ACC112 (cell line): ENCODE results near the gene DISP1.

Experiments used
- H2AFZ ChIP-seq: fragments of 200-600 bp; sonication (generic); one replicate; pipeline ENCODE4 v1.6.0; 2017; ENCODE audit warnings: antibody characterized with exemption, low read length; ENCODE audit not compliant: unreplicated experiment
- H3K27ac ChIP-seq: fragments of 200-600 bp; sonication (generic); 2 replicates; pipeline ENCODE4 v1.5.1; 2014; ENCODE audit warnings: low read depth, mild to moderate bottlenecking, antibody characterized with exemption, low read length, moderate library complexity
- H3K27me3 ChIP-seq: fragments of 200-600 bp; sonication (generic); 2 replicates; pipeline ENCODE4 v1.6.1; 2014; ENCODE audit warnings: mild to moderate bottlenecking, antibody characterized with exemption, low read length, moderate library complexity, mixed read lengths; ENCODE audit not compliant: insufficient read depth
- H3K36me3 ChIP-seq: fragments of 200-600 bp; sonication (generic); 2 replicates; pipeline ENCODE4 v1.6.1; 2016; ENCODE audit warnings: mild to moderate bottlenecking, antibody characterized with exemption, low read length, moderate library complexity, mixed read lengths; ENCODE audit not compliant: insufficient read depth
- H3K4me1 ChIP-seq: fragments of 200-600 bp; sonication (generic); one replicate; pipeline ENCODE4 v1.6.1; 2016; ENCODE audit warnings: low read length, mixed read lengths; ENCODE audit not compliant: insufficient read depth, unreplicated experiment, control insufficient read depth
- H3K4me3 ChIP-seq: fragments of 200-600 bp; sonication (generic); 2 replicates; pipeline ENCODE4 v1.5.1; 2014; ENCODE audit warnings: mild to moderate bottlenecking, low read depth, low read length
- H3K79me2 ChIP-seq: fragments of 200-600 bp; sonication (generic); one replicate; pipeline ENCODE4 v1.6.0; 2016; ENCODE audit warnings: low read length; ENCODE audit not compliant: control insufficient read depth, unreplicated experiment, insufficient read depth

The DISP1 gene, protein sequence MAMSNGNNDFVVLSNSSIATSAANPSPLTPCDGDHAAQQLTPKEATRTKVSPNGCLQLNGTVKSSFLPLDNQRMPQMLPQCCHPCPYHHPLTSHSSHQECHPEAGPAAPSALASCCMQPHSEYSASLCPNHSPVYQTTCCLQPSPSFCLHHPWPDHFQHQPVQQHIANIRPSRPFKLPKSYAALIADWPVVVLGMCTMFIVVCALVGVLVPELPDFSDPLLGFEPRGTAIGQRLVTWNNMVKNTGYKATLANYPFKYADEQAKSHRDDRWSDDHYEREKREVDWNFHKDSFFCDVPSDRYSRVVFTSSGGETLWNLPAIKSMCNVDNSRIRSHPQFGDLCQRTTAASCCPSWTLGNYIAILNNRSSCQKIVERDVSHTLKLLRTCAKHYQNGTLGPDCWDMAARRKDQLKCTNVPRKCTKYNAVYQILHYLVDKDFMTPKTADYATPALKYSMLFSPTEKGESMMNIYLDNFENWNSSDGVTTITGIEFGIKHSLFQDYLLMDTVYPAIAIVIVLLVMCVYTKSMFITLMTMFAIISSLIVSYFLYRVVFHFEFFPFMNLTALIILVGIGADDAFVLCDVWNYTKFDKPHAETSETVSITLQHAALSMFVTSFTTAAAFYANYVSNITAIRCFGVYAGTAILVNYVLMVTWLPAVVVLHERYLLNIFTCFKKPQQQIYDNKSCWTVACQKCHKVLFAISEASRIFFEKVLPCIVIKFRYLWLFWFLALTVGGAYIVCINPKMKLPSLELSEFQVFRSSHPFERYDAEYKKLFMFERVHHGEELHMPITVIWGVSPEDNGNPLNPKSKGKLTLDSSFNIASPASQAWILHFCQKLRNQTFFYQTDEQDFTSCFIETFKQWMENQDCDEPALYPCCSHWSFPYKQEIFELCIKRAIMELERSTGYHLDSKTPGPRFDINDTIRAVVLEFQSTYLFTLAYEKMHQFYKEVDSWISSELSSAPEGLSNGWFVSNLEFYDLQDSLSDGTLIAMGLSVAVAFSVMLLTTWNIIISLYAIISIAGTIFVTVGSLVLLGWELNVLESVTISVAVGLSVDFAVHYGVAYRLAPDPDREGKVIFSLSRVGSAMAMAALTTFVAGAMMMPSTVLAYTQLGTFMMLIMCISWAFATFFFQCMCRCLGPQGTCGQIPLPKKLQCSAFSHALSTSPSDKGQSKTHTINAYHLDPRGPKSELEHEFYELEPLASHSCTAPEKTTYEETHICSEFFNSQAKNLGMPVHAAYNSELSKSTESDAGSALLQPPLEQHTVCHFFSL (N-terminal part only)

GRCh38 chr1:222814536-222815439, at the start of gene DISP1:
TSS of gene DISP1 (plus strand) at chr1:222815039. CDS start at chr1:222942824, 127,785 bp downstream.
- H3K27me3 ChIP-seq = no peaks in the 10 kb centered on the region
- H3K36me3 ChIP-seq = no peaks in the 10 kb centered on the region
- H3K4me1 ChIP-seq = peaks cover 44% of the 10 kb centered on the region
- H3K79me2 ChIP-seq = peaks cover 37% of the 10 kb centered on the region
- H3K4me3 ChIP-seq = peak within 1 kb of the TSS; percentile 88
- peak within 1 kb of the TSS; percentile 87 for H3K27ac ChIP-seq
- H2AFZ ChIP-seq = peak within 1 kb of the TSS; percentile 85

DNA sequence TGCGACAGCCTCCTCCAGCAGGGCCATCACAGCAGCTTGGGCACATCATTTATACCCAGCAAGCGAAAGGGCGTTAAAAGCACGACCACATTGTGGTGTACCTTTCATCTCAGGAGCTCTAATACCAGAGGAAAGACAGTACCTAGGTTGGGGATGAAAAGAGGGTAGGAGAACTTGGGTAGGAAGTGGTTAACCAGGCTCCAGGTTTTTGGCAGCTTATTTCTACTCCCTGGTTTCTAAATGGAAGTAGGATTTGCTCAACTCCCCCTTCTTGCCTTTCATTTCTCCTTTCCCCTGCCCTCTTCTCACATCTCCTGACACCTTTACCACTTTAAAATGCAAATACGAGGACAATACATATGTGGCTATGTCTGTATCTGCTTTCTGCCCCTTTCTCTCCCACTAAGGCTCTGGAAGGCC, 47.7 kb upstream of the DISP1 start:
- H3K27ac ChIP-seq = no peak overlapping the region
- no peak overlapping the region for H3K4me3 ChIP-seq
- H2AFZ ChIP-seq = no peak overlapping the region
- peaks cover 9% of the 10 kb centered on the region for H3K4me1 ChIP-seq
- no peaks in the 10 kb centered on the region for H3K27me3 ChIP-seq
- no peaks in the 10 kb centered on the region for H3K79me2 ChIP-seq
- no peaks in the 10 kb centered on the region for H3K36me3 ChIP-seq

DNA sequence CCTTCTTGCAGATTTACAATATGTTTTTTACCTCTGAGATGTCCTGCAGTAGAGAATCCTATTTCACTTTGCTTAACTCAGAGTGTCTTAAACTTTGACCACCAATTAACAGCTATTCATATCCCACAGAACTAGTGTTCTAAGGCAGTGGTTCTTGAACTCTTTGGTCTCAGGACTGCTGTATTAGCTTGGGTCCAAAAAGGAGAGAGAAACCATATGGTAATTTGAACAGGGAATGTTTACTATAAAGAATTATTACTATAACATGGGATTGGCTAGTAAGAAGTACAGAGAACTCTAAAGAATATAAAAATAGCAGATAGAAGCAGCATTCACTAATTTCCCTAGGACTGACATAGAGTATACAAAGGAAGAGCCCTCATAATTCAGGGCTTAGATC, 46.2 kb upstream of the DISP1 start:
- Histone ChIP-seq H2AFZ (no peak overlapping the region), H3K36me3 (no peaks in the 10 kb centered on the region), H3K27ac (no peak overlapping the region), H3K27me3 (no peaks in the 10 kb centered on the region), H3K4me3 (no peak overlapping the region), H3K4me1 (peaks cover 9% of the 10 kb centered on the region), H3K79me2 (no peaks in the 10 kb centered on the region)

- Histone ChIP-seq H3K4me1 (peaks cover 9% of the 10 kb centered on the region), H3K4me3 (no peak overlapping the region), H3K27ac (no peak overlapping the region), H3K36me3 (no peaks in the 10 kb centered on the region), H2AFZ (no peak overlapping the region), H3K27me3 (no peaks in the 10 kb centered on the region), H3K79me2 (no peaks in the 10 kb centered on the region)
Measured at GRCh38 chr1:222769181-222769580, 45.7 kb upstream of the DISP1 start.

DNA sequence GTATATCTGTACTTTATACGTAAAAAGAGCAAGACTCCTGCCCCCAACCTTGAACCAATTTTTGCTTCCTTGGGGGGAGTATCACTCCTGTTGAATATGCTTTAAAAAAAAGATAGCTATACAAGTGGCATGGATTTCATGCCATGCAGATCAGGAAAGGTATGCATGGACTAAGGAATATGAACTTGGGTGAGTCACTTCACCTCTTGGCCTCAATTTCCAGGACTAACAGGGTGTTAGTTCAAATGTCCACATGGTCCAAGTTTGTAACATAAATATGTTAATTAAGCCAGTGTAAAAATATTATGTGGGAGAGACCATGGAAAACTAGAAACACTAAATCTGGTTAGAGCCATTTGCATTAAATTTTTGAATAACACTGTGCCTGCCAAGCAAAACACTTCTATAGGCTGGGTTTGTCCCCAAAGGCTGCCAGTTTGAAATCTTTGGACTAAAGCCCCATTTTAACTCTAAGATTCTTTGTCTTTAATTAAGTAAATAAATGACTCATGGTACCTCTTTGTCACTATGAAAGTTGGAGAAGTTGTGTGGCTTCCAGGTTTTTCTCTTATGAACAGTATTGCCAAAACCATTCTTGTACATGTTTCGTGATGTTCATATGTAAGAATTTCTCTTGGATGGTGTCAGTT, 44.7 kb upstream of the DISP1 start:
- Histone ChIP-seq H3K27ac (peak overlapping the region; percentile 41), H3K36me3 (no peaks in the 10 kb centered on the region), H3K4me1 (peaks cover 9% of the 10 kb centered on the region), H3K79me2 (no peaks in the 10 kb centered on the region), H3K4me3 (no peak overlapping the region), H3K27me3 (no peaks in the 10 kb centered on the region), H2AFZ (no peak overlapping the region)

GRCh38 chr1:222772996-222773379, 41.9 kb upstream of the DISP1 start:
- no peak overlapping the region for H3K27ac ChIP-seq
- no peak overlapping the region for H2AFZ ChIP-seq
- H3K27me3 ChIP-seq = no peaks in the 10 kb centered on the region
- peaks cover 20% of the 10 kb centered on the region for H3K4me1 ChIP-seq
- H3K79me2 ChIP-seq = no peaks in the 10 kb centered on the region
- H3K4me3 ChIP-seq = no peak overlapping the region
- no peaks in the 10 kb centered on the region for H3K36me3 ChIP-seq

GRCh38 chr1:222777463-222777862, 37.4 kb upstream of the DISP1 start:
- no peaks in the 10 kb centered on the region for H3K79me2 ChIP-seq
- H3K36me3 ChIP-seq = no peaks in the 10 kb centered on the region
- peaks cover 13% of the 10 kb centered on the region for H3K4me1 ChIP-seq
- no peak overlapping the region for H2AFZ ChIP-seq
- peak overlapping the region; percentile 69 for H3K27ac ChIP-seq
- no peaks in the 10 kb centered on the region for H3K27me3 ChIP-seq
- H3K4me3 ChIP-seq = no peak overlapping the region

DNA sequence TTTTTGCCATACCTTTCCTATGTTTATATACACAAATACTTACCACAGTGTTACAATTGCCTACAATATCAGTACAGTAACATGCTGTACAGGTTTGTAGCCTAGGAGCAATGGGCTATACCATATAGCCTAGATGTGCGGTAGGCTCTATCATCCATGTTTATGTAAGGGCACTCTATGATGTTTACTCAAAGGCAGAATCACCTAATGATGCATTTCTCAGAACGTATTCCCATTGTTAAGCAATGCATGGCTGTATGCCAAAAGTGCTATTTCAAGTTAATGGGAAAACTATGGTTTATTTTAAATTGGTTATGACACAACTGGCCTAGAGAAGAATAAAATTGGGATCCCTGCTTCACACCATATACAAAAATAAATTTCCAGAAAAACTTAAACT, 36.9 kb upstream of the DISP1 start:
- Histone ChIP-seq H3K27ac (peak overlapping the region; percentile 69), H3K4me1 (peaks cover 13% of the 10 kb centered on the region), H3K79me2 (no peaks in the 10 kb centered on the region), H3K27me3 (0 out of 2 replicates have a peak, but pooled peaks cover under 1% of the 10 kb centered on the region), H3K36me3 (no peaks in the 10 kb centered on the region), H3K4me3 (no peak overlapping the region), H2AFZ (no peak overlapping the region)

GRCh38 chr1:222781251-222781650, 33.6 kb upstream of the DISP1 start:
- Histone ChIP-seq H3K79me2 (no peaks in the 10 kb centered on the region), H3K27ac (no peak overlapping the region), H3K4me1 (peaks cover 35% of the 10 kb centered on the region), H3K4me3 (no peak overlapping the region), H2AFZ (no peak overlapping the region), H3K27me3 (0 out of 2 replicates have a peak, but pooled peaks cover 3% of the 10 kb centered on the region), H3K36me3 (no peaks in the 10 kb centered on the region)
